ENCODE measurements around the gene TAOK1.

- TF ChIP-seq ATF3 (IDR thresholded peaks at IDR 0.05) (no peak), CTCF (IDR thresholded peaks at IDR 0.05; ENCODE audit: low read depth, low read length, missing input control) (no peak), GABPA (IDR thresholded peaks at IDR 0.05 in 1 of 2, conservative IDR thresholded peaks at IDR 0.05 in 1 of 2) (no peak), ZBTB33 (IDR thresholded peaks at IDR 0.05) (no peak), SP1 (IDR thresholded peaks at IDR 0.05) (no peak), MAX (IDR thresholded peaks at IDR 0.05) (no peak), TAF1 (conservative IDR thresholded peaks at IDR 0.05) (no peak), RAD21 (IDR thresholded peaks at IDR 0.05) (no peak), HNF4G (IDR thresholded peaks at IDR 0.05) (no peak), YY1 (IDR thresholded peaks at IDR 0.05) (no peak)
These were observed 22.0 kb upstream of the TAOK1 start for GRCh38 chr17:29368161-29368560.

All from liver (tissue), 3 donors.